Smooth muscle cell (in vitro differentiated cells): ENCODE measurements around the gene PKDCC. TPM values are rescaled to one million over a fixed set of nuclear protein-coding genes. Genes with fewer than 3 reads are reported as not detected.
"Not testable (repeated sequence)": the region's sequence is repeated elsewhere in the genome, so short reads cannot be mapped to it uniquely, and the experiment has no call there.

Experiments
- DNase-seq: peaks from one replicate; lab custom pipeline; 2025; ENCODE audit not compliant: unreplicated experiment; lab: John Stamatoyannopoulos, UW
- H2AFZ ChIP-seq: fragments of 200-600 bp; sonication (generic); 2 replicates; pipeline ENCODE4 v1.6.0; 2016; ENCODE audit warnings: antibody characterized with exemption, low read depth, mild to moderate bottlenecking
- H3F3A ChIP-seq: fragments of 200-600 bp; sonication (generic); 2 replicates; pipeline ENCODE4 v1.6.0; 2017; ENCODE audit warnings: antibody characterized with exemption, low read depth
- H3K27ac ChIP-seq: fragments of 200-600 bp; sonication (generic); 2 replicates; pipeline ENCODE4 v1.5.1; 2016; ENCODE audit warnings: low read depth, mild to moderate bottlenecking
- H3K27me3 ChIP-seq: fragments of 200-600 bp; sonication (generic); 2 replicates; pipeline ENCODE4 v1.6.1; 2016; ENCODE audit warnings: low read depth, mild to moderate bottlenecking
- H3K36me3 ChIP-seq: fragments of 200-600 bp; sonication (generic); 2 replicates; pipeline ENCODE4 v1.5.1; 2016; ENCODE audit warnings: low read depth
- H3K4me1 ChIP-seq: fragments of 200-600 bp; sonication (generic); 2 replicates; pipeline ENCODE4 v1.5.1; 2016; ENCODE audit warnings: low read depth
- H3K4me2 ChIP-seq: fragments of 200-600 bp; sonication (generic); 2 replicates; pipeline ENCODE4 v1.6.0; 2016; ENCODE audit warnings: mild to moderate bottlenecking
- H3K4me3 ChIP-seq: fragments of 200-600 bp; sonication (generic); 2 replicates; pipeline ENCODE4 v1.5.1; 2016; ENCODE audit warnings: mild to moderate bottlenecking
- H3K79me2 ChIP-seq: fragments of 200-600 bp; sonication (generic); 2 replicates; pipeline ENCODE4 v1.6.0; 2016; ENCODE audit warnings: low read depth, mild to moderate bottlenecking
- H3K9ac ChIP-seq: fragments of 200-600 bp; sonication (generic); 2 replicates; pipeline ENCODE4 v1.6.0; 2016; ENCODE audit warnings: low read depth
- H3K9me3 ChIP-seq: fragments of 200-600 bp; sonication (generic); replicated peaks from 2 replicates; pipeline ENCODE4 v1.5.1; 2016; ENCODE audit warnings: low read depth
- H4K20me1 ChIP-seq: fragments of 200-600 bp; sonication (generic); 2 replicates; pipeline ENCODE4 v1.6.0; 2016; ENCODE audit warnings: low read depth
- WGBS: methylation state at CpG from one replicate; pipeline ENCODE4 v1.1.7; 2016; ENCODE audit warnings: low lambda C conversion rate; 5-methylcytosine and 5-hydroxymethylcytosine counted together
- polyA plus RNA-seq: library from polyadenylated mRNA; unstranded; fragments of >200 nt; fragmentation: Nextera tagmentation; extraction: Ambion mirVana; gene quantifications from 2 replicates; pipeline ENCODE4 v1.2.1, GENCODE V29; 2016
- total RNA-seq: library from RNA; depleted of rRNA; stranded (reverse); fragments of >200 nt; gene quantifications from 2 replicates; pipeline ENCODE4 v1.2.3, GENCODE V29; 2014
- TF ChIP-seq, protein P1 (sequence below): fragments of 200-600 bp; sonication (generic); IDR thresholded peaks from 2 replicates; pipeline ENCODE4 v1.5.1; 2017; ENCODE audit warnings: borderline replicate concordance, mild to moderate bottlenecking, antibody characterized with exemption; ENCODE audit not compliant: insufficient read depth, poor library complexity, severe bottlenecking

The PKDCC gene
- total and polyA plus RNA-seq, 2 experiments from 2014 or later = 12.2 to 15.2 TPM

DNA sequence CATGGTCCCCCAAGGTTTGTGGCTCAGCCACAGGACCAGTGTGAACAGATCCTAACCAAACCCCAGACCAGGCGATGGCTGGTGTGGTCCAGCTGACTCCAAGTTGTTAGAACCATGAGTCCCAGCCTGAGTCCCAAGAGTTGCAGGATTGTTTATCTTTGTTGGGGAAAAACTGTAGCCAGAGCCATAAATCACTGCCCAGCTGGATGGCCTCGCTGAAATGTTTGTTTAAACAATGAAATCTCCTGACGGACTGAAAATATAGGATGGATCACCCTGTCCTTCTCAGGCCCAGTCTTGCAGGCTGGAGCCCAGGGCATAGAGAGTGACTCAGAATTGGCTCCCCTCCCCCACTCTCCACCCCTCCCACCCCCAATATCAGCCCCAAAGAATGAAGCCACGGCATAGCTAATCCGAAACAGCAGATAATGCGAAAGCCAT, 36.4 kb downstream of the PKDCC start:
- Histone ChIP-seq H3K36me3 (no peaks in the 10 kb centered on the region), H2AFZ (no peak overlapping the region), H3F3A (no peaks in the 10 kb centered on the region), H3K4me1 (no peaks in the 10 kb centered on the region), H3K9ac (no peak overlapping the region), H3K4me2 (peak overlapping the region; percentile 18), H3K79me2 (no peaks in the 10 kb centered on the region), H3K27ac (no peak overlapping the region), H3K9me3 (no peaks in the 10 kb centered on the region), H4K20me1 (no peaks in the 10 kb centered on the region), H3K4me3 (no peak overlapping the region), H3K27me3 (peaks cover 10% of the 10 kb centered on the region)
- TF ChIP-seq, protein P1, sequence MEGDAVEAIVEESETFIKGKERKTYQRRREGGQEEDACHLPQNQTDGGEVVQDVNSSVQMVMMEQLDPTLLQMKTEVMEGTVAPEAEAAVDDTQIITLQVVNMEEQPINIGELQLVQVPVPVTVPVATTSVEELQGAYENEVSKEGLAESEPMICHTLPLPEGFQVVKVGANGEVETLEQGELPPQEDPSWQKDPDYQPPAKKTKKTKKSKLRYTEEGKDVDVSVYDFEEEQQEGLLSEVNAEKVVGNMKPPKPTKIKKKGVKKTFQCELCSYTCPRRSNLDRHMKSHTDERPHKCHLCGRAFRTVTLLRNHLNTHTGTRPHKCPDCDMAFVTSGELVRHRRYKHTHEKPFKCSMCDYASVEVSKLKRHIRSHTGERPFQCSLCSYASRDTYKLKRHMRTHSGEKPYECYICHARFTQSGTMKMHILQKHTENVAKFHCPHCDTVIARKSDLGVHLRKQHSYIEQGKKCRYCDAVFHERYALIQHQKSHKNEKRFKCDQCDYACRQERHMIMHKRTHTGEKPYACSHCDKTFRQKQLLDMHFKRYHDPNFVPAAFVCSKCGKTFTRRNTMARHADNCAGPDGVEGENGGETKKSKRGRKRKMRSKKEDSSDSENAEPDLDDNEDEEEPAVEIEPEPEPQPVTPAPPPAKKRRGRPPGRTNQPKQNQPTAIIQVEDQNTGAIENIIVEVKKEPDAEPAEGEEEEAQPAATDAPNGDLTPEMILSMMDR = no peak
- 9% methylated on average over 6 of the region's 6 CpGs for WGBS
- no peak for DNase-seq

DNA sequence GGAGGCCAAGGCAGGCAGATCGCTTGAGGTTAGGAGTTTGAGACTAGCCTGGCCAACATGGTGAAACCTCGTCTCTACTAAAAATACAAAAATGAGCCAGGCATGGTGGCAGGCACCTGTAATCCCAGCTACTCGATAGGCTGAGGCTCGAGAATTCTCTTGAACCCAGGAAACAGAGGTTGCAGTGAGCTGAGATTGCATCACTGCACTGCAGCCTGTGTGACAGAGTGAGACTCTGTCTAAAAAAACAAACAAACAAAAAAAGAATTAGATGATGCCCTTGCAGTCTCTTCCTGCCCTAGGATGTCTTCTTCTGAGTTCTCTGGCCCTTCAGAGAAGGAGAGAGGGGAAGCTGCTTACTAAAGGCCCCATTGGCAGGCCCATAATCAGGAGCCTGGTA, 37.2 kb downstream of the PKDCC start:
- WGBS = 92% methylated on average over 4 of the region's 4 CpGs
- H4K20me1 ChIP-seq, H3K9me3 ChIP-seq, H3F3A ChIP-seq, H3K79me2 ChIP-seq, H3K27me3 ChIP-seq, H2AFZ ChIP-seq, H3K9ac ChIP-seq, DNase-seq, H3K4me1 ChIP-seq, H3K36me3 ChIP-seq, H3K27ac ChIP-seq, H3K4me3 ChIP-seq, H3K4me2 ChIP-seq: not testable (repeated sequence)

DNA sequence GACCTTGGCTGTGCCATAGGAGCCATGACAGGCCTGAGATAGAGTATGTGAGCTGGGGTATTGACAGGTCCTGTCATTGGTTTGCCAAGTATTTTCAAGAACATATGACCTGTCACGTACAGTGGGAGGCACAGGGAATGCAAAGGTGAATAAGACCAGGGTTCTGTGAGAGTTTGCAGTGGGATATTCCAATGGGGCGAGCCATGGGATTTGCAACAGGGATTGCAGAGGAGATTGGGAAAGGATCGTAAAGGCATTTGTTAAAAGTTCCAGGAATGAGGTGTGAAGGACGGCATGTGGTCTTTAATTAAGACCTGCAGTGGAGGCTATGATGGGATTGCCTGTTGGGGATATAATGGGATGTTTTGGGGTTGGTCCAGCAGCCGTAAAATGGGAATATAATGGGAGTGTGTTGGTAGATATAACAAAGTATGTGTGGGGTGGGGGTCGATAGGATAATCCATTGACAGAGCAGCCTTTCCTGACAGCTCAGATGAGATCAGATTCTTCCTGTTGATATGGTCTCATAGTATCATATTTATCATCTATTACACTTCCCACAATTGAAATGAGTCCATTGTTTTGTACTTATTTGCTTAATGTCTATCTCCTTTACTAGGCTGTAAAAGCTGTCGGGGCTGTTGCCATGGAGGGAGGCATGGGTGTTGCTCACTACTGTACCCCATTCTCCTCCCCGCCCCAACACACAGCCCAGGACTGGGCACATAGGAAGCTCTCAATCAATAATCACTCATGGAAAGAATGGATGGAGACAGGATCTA, 38.1 kb downstream of the PKDCC start:
- no peaks in the 10 kb centered on the region for H4K20me1 ChIP-seq
- no peak overlapping the region for H3K27ac ChIP-seq
- no peak overlapping the region for H3K4me3 ChIP-seq
- no peak for DNase-seq
- 79% methylated on average over 8 of the region's 8 CpGs for WGBS
- H3F3A ChIP-seq = no peaks in the 10 kb centered on the region
- TF ChIP-seq, protein P1 = no peak
- no peak overlapping the region for H3K9ac ChIP-seq
- peaks cover 4% of the 10 kb centered on the region for H3K27me3 ChIP-seq
- no peak overlapping the region for H3K4me2 ChIP-seq
- no peaks in the 10 kb centered on the region for H3K9me3 ChIP-seq
- H3K36me3 ChIP-seq = no peaks in the 10 kb centered on the region
- H3K79me2 ChIP-seq = no peaks in the 10 kb centered on the region
- no peak overlapping the region for H2AFZ ChIP-seq
- H3K4me1 ChIP-seq = no peaks in the 10 kb centered on the region

DNA sequence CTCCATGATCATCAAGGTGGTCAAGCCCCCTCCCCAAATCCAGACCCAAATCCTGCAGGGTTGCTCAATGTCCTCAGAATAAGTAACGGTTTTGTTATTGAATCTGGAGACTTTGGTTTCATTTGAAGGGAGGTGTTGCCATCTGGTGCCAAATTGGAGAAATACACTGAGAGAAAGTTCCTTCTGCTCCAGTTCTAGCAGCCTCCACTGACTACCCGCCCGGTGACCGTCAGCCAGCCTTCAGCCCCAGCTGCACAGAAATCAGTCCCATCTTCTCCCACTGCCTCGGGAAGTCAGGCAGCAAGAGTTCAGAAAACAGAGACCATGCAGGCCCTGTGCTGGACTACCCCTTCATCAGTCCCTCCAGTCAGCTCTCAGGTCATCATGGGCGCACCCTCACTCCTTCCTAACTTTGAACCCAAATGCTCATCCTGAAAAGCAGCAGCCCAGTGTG, 38.7 kb downstream of the PKDCC start:
- TF ChIP-seq, protein P1 = peak; percentile 82
- H4K20me1 ChIP-seq = no peaks in the 10 kb centered on the region
- no peaks in the 10 kb centered on the region for H3K36me3 ChIP-seq
- H3K9me3 ChIP-seq = no peaks in the 10 kb centered on the region
- H3K27ac ChIP-seq = no peak overlapping the region
- H3K4me1 ChIP-seq = no peaks in the 10 kb centered on the region
- no peak overlapping the region for H3K4me3 ChIP-seq
- DNase-seq = no peak
- 26% methylated on average over 6 of the region's 6 CpGs for WGBS
- H2AFZ ChIP-seq = no peak overlapping the region
- H3K79me2 ChIP-seq = no peaks in the 10 kb centered on the region
- peaks cover 4% of the 10 kb centered on the region for H3K27me3 ChIP-seq
- H3F3A ChIP-seq = no peaks in the 10 kb centered on the region
- no peak overlapping the region for H3K4me2 ChIP-seq
- H3K9ac ChIP-seq = no peak overlapping the region
